Liver (tissue), 3 donors: ENCODE data around the gene ERBB4.

Experiments used
- ATF3 ChIP-seq: IDR thresholded peaks from 2 replicates; pipeline ENCODE4 v1.6.1; 2016; ENCODE audit warnings: antibody characterized with exemption
- GABPA ChIP-seq, 2 donors: IDR thresholded peaks in 1 of 2; conservative IDR thresholded peaks in 1 of 2; 2 replicates each; pipeline ENCODE4 v1.6.1; 2016; ENCODE audit warnings: antibody characterized with exemption in 2 of 2, mild to moderate bottlenecking in 1 of 2, moderate library complexity in 1 of 2
- NR2F2 ChIP-seq: IDR thresholded peaks from 2 replicates; pipeline ENCODE4 v1.6.1; 2016; ENCODE audit warnings: antibody characterized with exemption
- RAD21 ChIP-seq, 2 donors: IDR thresholded peaks; 2 replicates each; pipeline ENCODE4 v1.6.1; 2016; ENCODE audit warnings: antibody characterized with exemption in 2 of 2, mild to moderate bottlenecking in 2 of 2
- REST ChIP-seq: IDR thresholded peaks from 2 replicates; pipeline ENCODE4 v1.6.1; 2016; ENCODE audit warnings: antibody characterized with exemption, mild to moderate bottlenecking
- YY1 ChIP-seq: IDR thresholded peaks from 2 replicates; pipeline ENCODE4 v1.6.1; 2016; ENCODE audit warnings: antibody characterized with exemption, mild to moderate bottlenecking
- TF ChIP-seq, protein P1 (sequence below): fragments of 150-350 bp; IDR thresholded peaks from 2 replicates; pipeline ENCODE4 v1.5.1; 2017; ENCODE audit warnings: improper control_type of control experiment, low read depth, low read length; ENCODE audit not compliant: missing input control
- donor health status: healthy.
- donor health status: healthy.

DNA sequence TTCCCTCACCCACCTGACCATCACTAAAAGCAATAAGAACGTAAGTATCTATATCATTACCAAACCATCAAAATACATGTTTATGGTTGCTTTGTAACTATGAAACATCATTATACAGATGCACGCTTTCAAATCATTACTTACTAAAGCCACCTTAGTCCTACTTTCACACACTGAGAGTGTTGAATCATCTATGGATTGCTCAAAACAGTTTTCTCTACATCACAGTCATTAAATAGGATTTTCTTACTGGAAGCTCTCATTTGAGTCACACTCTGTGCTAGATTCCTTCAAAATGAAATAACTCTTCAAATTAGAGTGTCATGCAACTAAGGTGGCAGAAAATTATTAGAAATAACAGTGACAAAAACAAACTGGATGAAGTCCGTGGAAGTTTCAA is 1103.8 kb downstream of the ERBB4 start:
- TF ChIP-seq, protein P1, sequence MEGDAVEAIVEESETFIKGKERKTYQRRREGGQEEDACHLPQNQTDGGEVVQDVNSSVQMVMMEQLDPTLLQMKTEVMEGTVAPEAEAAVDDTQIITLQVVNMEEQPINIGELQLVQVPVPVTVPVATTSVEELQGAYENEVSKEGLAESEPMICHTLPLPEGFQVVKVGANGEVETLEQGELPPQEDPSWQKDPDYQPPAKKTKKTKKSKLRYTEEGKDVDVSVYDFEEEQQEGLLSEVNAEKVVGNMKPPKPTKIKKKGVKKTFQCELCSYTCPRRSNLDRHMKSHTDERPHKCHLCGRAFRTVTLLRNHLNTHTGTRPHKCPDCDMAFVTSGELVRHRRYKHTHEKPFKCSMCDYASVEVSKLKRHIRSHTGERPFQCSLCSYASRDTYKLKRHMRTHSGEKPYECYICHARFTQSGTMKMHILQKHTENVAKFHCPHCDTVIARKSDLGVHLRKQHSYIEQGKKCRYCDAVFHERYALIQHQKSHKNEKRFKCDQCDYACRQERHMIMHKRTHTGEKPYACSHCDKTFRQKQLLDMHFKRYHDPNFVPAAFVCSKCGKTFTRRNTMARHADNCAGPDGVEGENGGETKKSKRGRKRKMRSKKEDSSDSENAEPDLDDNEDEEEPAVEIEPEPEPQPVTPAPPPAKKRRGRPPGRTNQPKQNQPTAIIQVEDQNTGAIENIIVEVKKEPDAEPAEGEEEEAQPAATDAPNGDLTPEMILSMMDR = no peak
- TF ChIP-seq YY1 (no peak), ATF3 (no peak), REST (no peak), GABPA (IDR thresholded peaks at IDR 0.05 in 1 of 2, conservative IDR thresholded peaks at IDR 0.05 in 1 of 2) (no peak), NR2F2 (no peak), RAD21 (IDR thresholded peaks at IDR 0.05) (no peak)
